Ovary (tissue), 9 donors: ENCODE results near the gene LCN6. TPM values are rescaled to one million over a fixed set of nuclear protein-coding genes. Genes with fewer than 3 reads are reported as not detected.
"Not testable (repeated sequence)": the region's sequence is repeated elsewhere in the genome, so short reads cannot be mapped to it uniquely, and the experiment has no call there.

Source experiments
- DNase-seq, 5 donors: peaks; one replicate each; pipeline ENCODE4 v3.0.0-alpha.2; 2019 to 2020
- H3K27ac ChIP-seq, 2 donors: fragments of 200-600 bp; one replicate each; pipeline versions ENCODE4 v1.5.1 to v1.8.0; 2019 to 2022
- H3K27me3 ChIP-seq: fragments of 200-600 bp; one replicate; pipeline ENCODE4 v1.8.0; 2022
- H3K36me3 ChIP-seq: fragments of 200-600 bp; sonication (generic); one replicate; pipeline ENCODE4 v1.5.1; 2019
- H3K4me1 ChIP-seq: one replicate; pipeline ENCODE4 v1.8.1; 2013; ENCODE audit warnings: mild to moderate bottlenecking, moderate library complexity; ENCODE audit not compliant: insufficient read depth
- H3K4me3 ChIP-seq: fragments of 200-600 bp; sonication (generic); one replicate; pipeline ENCODE4 v1.5.1; 2017
- H3K9me3 ChIP-seq, 2 donors: fragments of 200-600 bp in 1 of 2; sonication (generic) in 1 of 2; one replicate each; pipeline versions ENCODE4 v1.5.1 to v1.8.1; 2013 to 2019; ENCODE audit warnings: mild to moderate bottlenecking in 1 of 2, moderate library complexity in 1 of 2
- CTCF ChIP-seq, 3 donors: fragments of 450-650 bp in 2 of 3; fragments of 200-600 bp in 1 of 3; IDR thresholded peaks; one replicate each; pipeline versions ENCODE4 v1.5.1 to v1.8.0; 2016 to 2022; ENCODE audit warnings: antibody characterized with exemption in 3 of 3, mild to moderate bottlenecking in 1 of 3
- EP300 ChIP-seq: sonication (generic); formaldehyde crosslinking; IDR thresholded peaks from one replicate; pipeline ENCODE4 v1.6.1; 2017; ENCODE audit warnings: antibody characterized with exemption
- POLR2A ChIP-seq: fragments of 450-650 bp; IDR thresholded peaks from one replicate; pipeline ENCODE4 v1.6.1; 2017; ENCODE audit warnings: antibody characterized with exemption, mild to moderate bottlenecking, moderate library complexity
- WGBS, 3 donors: extraction: QIAGEN DNeasy Blood & Tissue Kit in 1 of 3; methylation state at CpG; one replicate each; pipeline versions ENCODE4 v1.1.5 to v1.1.7; 2013 to 2017; 5-methylcytosine and 5-hydroxymethylcytosine counted together
- intact Hi-C, 4 donors: fragments of 100-400 bp; cut with DNase I; formaldehyde crosslinking; loops; one replicate each; pipeline versions ENCODE4 v1.11.0 to v1.15.1; 2022 to 2023
- polyA plus RNA-seq, 2 donors: library from polyadenylated mRNA; stranded (reverse); fragments of 200-250 nt in 1 of 2; fragments of 350-450 nt in 1 of 2; fragmentation: Illumina TruSeq in 1 of 2; extraction: RNeasy Lipid Tissue Mini Kit (QIAGEN cat#74804) in 1 of 2; gene quantifications; one replicate each; pipeline ENCODE4 v1.2.3, GENCODE V29; 2013 to 2014
- total RNA-seq, 7 donors: library from RNA; depleted of rRNA in 2 of 7; stranded (reverse); fragments of >200 nt in 2 of 7; fragmentation: NEBNext Ultra II Directional in 3 of 7; extraction: Animal tissue kit (Norgen Biotek cat#: 25700) in 3 of 7; gene quantifications; one replicate each; pipeline versions ENCODE4 v1.1.0 to v1.2.4, GENCODE V29; 2016 to 2023
- donor health status: DM: no; HTN: no; CAD: no; lungs with moderate emphysema.
- donor health status: DM: no; HTN: no; CAD: no.
- donor health status: Bipolar disorder and iron deficiency.
- donor health status: DM: yes; HTN: yes; CAD: no.
- donor health status: DM: no; HTN: no; CAD: no.
- donor health status: DM: yes; HTN: yes; CAD: no.

The LCN6 gene
- total and polyA plus RNA-seq, 9 donors: 1.6 to 59.3 (median 8.3) TPM

GRCh38 chr9:136757328-136757727, 9.0 kb upstream of the LCN6 start:
- Histone ChIP-seq H3K4me3 (no peak overlapping the region), H3K27ac (no peak overlapping the region), H3K9me3 (no peaks in the 10 kb centered on the region), H3K27me3 (no peaks in the 10 kb centered on the region), H3K4me1 (no peaks in the 10 kb centered on the region), H3K36me3 (no peaks in the 10 kb centered on the region)
- no peak for DNase-seq
- intact Hi-C loops: no loop called here
- WGBS, 3 donors: 83 to 92% (median 83%) methylated on average over 19 to 20 of the region's 20 CpGs
- no peak for TF ChIP-seq CTCF (IDR thresholded peaks at IDR 0.05)
- TF ChIP-seq POLR2A: no peak
- no peak for TF ChIP-seq EP300

GRCh38 chr9:136756836-136757235, 8.5 kb upstream of the LCN6 start:
- H3K27ac ChIP-seq: no peak overlapping the region
- H3K36me3 ChIP-seq: no peaks in the 10 kb centered on the region
- no peak for TF ChIP-seq CTCF (IDR thresholded peaks at IDR 0.05)
- TF ChIP-seq EP300: no peak
- no peak for TF ChIP-seq POLR2A
- H3K4me3 ChIP-seq: no peak overlapping the region
- H3K27me3 ChIP-seq: no peaks in the 10 kb centered on the region
- no peaks in the 10 kb centered on the region for H3K9me3 ChIP-seq
- no peak for DNase-seq
- WGBS, 3 donors: 90 to 91% (median 90%) methylated on average over 18 of the region's 18 CpGs
- no peaks in the 10 kb centered on the region for H3K4me1 ChIP-seq
- intact Hi-C loops: no loop called here

GRCh38 chr9:136756134-136756438, 7.8 kb upstream of the LCN6 start:
- Histone ChIP-seq H3K36me3 (no peaks in the 10 kb centered on the region), H3K27ac (no peak overlapping the region), H3K4me1 (no peaks in the 10 kb centered on the region), H3K27me3 (no peaks in the 10 kb centered on the region), H3K4me3 (no peak overlapping the region), H3K9me3 (no peaks in the 10 kb centered on the region)
- intact Hi-C loops: no loop called here
- no peak for DNase-seq
- TF ChIP-seq POLR2A: no peak
- TF ChIP-seq CTCF (IDR thresholded peaks at IDR 0.05): no peak
- no peak for TF ChIP-seq EP300
- 85 to 98% (median 88%) methylated on average over 4 of the region's 4 CpGs for WGBS, 3 donors

GRCh38 chr9:136755302-136756133, 7.2 kb upstream of the LCN6 start:
- H3K36me3 ChIP-seq, H3K27ac ChIP-seq, intact Hi-C loops, H3K4me1 ChIP-seq, H3K9me3 ChIP-seq, H3K4me3 ChIP-seq, H3K27me3 ChIP-seq, DNase-seq: not testable (repeated sequence)
- WGBS, 3 donors: 80 to 81% (median 81%) methylated on average over 22 of the region's 22 CpGs

GRCh38 chr9:136754626-136755301, 6.4 kb upstream of the LCN6 start:
- no peaks in the 10 kb centered on the region for H3K4me1 ChIP-seq
- H3K27ac ChIP-seq: no peak overlapping the region
- H3K36me3 ChIP-seq: no peaks in the 10 kb centered on the region
- H3K27me3 ChIP-seq: no peaks in the 10 kb centered on the region
- intact Hi-C loops: no loop called here
- TF ChIP-seq CTCF (IDR thresholded peaks at IDR 0.05): no peak
- no peak for TF ChIP-seq POLR2A
- TF ChIP-seq EP300: no peak
- no peaks in the 10 kb centered on the region for H3K9me3 ChIP-seq
- no peak for DNase-seq
- H3K4me3 ChIP-seq: no peak overlapping the region
- 71 to 75% (median 74%) methylated on average over 24 of the region's 24 CpGs for WGBS, 3 donors
